Breast epithelium (tissue), 3 donors: Measurements from ENCODE around the gene CCND1.

Experiments used
- POLR2A ChIP-seq: fragments of 450-650 bp; IDR thresholded peaks from one replicate; pipeline ENCODE4 v1.6.1; 2016; ENCODE audit warnings: antibody characterized with exemption, mild to moderate bottlenecking, moderate library complexity
- POLR2AphosphoS5 ChIP-seq, 3 donors: sonication (generic); formaldehyde crosslinking; IDR thresholded peaks; one replicate each; pipeline ENCODE4 v1.6.1; 2017; ENCODE audit warnings: antibody characterized with exemption in 3 of 3
- TF ChIP-seq, protein P1 (sequence below), 3 donors: fragments of 450-650 bp; IDR thresholded peaks; one replicate each; pipeline ENCODE4 v1.5.1; 2016 to 2017; ENCODE audit warnings: antibody characterized with exemption in 3 of 3, mild to moderate bottlenecking in 3 of 3, moderate library complexity in 3 of 3

GRCh38 chr11:69654660-69655478, 13.9 kb downstream of the CCND1 start:
- TF ChIP-seq, protein P1, sequence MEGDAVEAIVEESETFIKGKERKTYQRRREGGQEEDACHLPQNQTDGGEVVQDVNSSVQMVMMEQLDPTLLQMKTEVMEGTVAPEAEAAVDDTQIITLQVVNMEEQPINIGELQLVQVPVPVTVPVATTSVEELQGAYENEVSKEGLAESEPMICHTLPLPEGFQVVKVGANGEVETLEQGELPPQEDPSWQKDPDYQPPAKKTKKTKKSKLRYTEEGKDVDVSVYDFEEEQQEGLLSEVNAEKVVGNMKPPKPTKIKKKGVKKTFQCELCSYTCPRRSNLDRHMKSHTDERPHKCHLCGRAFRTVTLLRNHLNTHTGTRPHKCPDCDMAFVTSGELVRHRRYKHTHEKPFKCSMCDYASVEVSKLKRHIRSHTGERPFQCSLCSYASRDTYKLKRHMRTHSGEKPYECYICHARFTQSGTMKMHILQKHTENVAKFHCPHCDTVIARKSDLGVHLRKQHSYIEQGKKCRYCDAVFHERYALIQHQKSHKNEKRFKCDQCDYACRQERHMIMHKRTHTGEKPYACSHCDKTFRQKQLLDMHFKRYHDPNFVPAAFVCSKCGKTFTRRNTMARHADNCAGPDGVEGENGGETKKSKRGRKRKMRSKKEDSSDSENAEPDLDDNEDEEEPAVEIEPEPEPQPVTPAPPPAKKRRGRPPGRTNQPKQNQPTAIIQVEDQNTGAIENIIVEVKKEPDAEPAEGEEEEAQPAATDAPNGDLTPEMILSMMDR (IDR thresholded peaks at IDR 0.05) = no peak
- TF ChIP-seq POLR2AphosphoS5 (IDR thresholded peaks at IDR 0.05) (no peak), POLR2A (no peak)
